ENCODE measurements around the gene CHST1.
A peak's percentile ranks its signal among the peaks of the same experiment; 100 is the strongest.

Gene CHST1

DNA sequence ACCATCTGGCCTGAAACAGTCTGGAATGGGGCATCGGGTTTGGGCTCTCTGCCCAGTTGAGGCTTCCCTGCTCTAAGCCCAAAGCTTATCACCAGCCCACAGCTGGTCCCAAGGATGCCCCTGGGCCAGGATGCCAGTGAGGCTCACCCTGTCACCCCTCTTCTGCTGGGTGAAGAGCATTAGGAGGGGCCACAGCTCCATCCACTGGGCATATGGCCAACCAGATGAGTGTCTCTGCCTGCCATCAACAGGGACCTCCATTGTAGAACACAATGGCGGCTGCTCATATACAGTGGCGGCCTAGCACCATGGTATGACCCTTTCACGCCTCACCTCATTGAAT, 5.6 kb downstream of the CHST1 start:
- DNase-seq (ENCODE audit: low read depth in 2 of 2) = no peak

DNA sequence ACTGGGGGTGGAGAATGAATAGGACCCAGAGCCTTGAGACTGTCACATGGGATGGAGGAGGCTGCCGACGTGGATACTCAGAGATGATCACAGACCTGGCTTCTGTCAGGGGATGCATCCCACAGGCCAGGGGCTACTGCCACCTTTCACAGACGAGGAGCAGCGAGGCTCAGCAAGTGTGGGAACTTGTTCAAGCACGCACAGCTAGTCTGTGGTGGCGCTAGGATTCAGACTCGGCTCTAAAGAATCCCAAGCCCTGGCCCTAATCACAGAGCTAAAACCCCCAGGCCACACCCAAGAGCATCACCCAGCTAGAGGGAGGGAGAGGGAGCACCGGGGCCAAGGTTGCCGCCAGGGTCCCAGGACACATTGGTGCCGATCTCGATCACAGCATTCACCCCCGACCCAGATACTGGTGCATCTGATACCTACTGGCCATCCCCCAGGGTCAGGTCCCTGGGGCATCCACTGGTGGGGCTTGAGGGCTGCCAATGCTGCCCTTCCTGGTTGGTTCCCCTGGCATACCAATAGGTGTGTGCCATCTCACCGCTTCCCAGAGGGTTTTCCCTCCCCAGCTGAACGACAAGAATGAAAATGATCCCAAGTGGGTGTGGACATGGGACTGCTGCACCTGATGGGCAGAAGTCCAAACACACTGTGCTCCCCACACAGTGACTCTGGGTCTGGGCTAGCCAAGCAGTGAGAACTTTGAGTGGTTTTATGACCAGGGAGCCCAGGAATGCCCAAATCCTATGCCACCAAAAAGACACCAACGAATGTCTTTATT, 6.2 kb downstream of the CHST1 start:
- no peak for DNase-seq (ENCODE audit: low read depth in 2 of 2)

DNA sequence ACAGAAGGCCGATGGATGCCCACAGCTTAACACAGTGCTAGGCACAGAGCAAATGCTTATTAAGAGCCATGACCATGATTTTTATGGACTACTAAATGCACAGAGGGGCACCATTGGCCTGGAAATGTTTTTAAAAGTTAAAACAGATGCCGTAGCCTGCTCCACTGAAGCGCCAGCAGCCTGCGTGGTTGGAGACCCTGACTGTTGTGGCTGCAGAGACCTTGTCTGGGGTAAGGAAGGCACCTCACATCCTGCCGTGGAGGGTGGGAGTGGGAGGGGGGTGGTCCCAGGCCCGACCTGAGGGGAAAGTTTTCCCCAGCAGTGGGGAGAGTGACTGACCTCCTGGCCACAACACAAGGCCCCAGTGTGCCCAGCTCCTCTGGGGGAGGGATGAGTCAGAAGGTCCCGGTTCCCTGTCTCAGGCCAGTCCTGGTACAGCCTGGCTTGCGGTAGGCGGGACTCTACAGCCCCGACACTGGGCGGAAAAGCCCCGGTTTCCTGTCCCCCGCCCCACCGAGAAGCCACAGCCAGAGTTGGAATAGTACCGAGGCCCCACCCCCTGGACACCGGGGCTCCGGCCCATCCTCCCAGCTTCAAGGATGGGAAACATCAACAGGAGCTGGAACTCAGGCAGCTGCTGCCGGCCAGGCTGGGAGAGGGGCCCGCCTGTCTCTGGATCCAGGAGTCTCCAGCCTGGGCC, 7.0 kb downstream of the CHST1 start:
- peak in 1 of 2 donors; percentile 19 for DNase-seq (ENCODE audit: low read depth in 2 of 2)

DNA sequence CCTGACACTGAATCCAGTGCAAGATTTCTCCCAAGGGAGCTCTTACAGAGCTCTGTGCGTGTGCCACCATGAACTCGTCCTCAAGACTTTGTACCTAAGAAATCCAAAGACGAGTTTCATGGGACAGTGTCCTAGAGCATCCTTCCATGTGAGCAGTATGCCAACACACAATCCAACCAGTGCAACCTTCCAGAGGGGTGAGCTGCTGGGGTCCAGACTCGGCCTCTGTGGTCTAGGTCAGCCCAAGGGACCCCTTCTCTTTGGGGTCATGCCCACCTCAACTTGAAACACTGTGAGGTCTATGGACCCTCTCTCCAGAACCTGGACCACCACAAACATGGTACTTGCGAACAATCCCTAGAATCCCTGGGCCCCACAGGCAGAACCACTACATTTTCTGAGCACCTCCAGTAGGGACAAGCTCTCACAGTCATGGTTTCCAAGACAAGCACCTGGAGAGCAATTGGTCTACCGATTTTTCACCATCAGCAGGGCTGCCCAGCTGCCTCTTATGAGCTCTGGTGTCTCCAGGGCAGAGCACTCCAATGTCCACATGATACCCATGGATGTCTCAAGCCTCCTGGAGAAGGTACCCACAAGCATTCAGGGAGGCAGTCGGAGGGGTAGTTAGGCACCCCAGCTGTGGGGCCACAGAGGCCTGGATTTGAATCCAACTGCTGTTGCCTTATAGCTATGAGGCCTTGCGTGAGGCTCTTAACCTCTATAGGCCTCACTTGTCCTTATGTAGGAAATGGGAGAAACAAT, 7.7 kb downstream of the CHST1 start:
- DNase-seq (ENCODE audit: low read depth in 2 of 2) = no peak

DNA sequence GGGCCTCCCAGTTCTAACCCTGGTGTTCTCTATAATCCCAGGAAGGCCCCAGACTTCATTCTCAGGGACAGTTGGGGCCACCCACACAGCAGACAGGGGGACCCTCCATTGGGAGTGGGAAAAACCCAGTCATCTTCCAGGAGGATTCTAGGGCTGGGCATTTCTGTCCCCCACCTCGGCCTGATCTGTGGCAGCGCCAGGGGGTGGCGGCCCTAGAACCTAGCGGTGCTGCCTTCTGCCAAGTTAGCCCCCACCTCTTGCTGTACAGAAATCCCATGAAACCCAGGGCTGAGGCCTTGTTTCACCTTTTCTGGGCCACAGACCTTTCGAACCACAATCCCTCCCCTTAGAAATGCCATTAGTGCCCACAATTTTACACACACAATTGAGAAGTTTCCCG, 9.6 kb downstream of the CHST1 start:
- DNase-seq (ENCODE audit: low read depth in 2 of 2) = no peak

DNA sequence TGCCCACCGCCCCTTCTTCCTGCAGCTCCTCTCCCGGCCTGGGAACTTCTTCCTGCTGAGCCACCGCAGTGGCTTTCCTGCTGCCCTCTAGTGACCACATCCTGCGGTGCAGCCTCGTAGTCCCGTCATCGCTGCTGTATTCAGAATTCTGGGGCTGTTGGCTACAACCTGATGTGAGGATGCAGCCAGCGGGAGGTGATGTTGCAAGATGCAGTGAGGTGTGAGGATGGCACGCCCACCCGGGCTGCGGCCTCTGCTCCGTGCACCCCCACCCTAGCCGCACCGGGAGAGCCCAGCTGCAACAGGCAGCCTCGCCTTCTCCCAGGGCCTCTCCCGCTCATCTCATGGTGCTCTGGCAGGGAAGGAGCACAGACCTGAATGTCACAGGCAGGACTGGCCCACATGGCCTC, 10.1 kb downstream of the CHST1 start:
- peak; percentile 32 to 52 for DNase-seq (ENCODE audit: low read depth in 2 of 2)

DNA sequence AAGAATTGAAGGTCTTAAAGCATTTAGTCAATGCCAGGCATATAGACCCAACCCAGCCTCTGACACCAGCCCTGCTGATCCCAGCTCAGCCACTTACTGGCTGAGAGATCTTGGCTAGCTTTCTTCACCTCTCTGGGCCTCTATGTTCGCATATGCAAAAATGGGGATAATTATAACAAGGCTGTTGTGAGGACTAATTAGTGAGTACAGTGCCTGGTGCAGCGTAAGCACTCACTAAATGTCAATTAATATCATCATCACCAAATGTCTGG, 10.5 kb downstream of the CHST1 start:
- DNase-seq (ENCODE audit: low read depth in 2 of 2) = no peak

DNA sequence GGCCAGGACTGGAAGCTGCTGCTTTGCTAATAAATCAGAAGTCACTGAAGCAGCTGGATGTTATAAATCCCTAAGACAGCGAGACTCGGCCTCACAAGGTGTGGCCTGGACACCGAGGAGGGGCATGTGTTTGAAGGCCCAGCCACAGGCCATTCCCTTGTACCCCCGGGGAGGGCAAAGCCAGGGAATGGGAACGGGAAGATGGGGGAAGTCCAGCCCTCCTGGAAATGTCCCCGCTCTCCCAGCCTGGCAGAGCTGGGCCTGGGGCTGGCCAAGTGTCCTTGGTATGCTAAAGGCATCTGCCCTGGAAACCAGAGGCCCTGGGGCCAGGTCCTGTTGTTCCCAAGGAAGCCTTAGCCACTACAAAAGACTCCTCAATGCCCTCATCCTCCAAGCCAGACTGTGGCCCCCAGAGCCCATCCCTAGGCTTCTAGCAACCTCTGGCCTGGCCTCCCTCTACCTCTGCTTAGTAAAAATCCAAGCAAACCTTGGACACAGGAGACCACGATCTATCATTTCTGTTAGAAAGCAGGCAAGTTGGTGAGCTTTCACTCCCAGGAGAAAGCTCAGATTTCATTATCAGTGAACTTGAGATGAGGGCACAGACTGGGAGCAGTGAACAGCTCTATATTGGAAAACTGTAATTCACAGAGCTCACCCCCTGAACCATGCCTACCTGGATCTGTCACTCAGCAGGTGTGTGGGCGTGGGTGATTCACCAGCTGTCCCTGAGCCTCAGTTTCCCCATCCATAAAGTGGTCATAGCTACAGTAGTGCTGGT, 11.0 kb downstream of the CHST1 start:
- DNase-seq (ENCODE audit: low read depth in 2 of 2) = no peak

DNA sequence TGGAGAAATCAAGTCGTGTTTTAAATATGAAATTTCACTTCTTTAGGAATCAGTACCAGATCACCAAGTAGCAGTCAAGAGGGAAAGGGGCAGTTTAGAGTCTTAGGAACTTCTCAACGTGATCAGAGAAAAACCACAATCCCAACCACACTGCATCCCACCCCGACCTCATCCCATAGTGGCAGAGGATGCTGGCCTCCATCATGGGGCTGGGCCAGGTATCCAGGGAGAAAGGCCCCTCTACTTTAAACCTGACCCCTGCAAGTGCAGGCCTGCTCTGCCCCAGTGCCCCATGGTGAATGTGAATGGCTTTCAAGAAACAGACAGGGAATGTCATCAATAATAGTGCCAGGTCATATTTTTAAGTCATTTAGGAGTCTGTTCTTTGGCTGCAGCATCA, 12.1 kb downstream of the CHST1 start:
- no peak for DNase-seq (ENCODE audit: low read depth in 2 of 2)

DNA sequence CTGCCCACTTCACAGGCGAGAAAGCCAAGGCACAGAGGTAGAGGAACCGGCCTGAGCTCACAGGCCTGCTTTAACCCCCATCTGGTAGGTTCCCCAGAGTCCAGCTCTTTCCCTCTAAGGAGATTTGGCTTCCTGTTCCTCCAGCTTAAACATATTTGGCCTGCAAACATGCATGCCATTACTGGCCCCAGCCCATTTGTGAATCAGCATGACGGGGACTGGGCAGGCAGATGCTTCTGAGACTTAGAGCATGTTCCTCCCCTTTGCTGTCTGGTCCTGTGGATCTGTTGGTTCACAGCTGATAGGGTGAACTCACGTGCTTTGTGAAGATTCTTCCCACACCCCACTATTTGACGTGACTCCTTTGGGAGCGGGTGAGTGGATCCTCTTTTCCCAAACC, 12.6 kb downstream of the CHST1 start:
- no peak for DNase-seq (ENCODE audit: low read depth in 2 of 2)

DNA sequence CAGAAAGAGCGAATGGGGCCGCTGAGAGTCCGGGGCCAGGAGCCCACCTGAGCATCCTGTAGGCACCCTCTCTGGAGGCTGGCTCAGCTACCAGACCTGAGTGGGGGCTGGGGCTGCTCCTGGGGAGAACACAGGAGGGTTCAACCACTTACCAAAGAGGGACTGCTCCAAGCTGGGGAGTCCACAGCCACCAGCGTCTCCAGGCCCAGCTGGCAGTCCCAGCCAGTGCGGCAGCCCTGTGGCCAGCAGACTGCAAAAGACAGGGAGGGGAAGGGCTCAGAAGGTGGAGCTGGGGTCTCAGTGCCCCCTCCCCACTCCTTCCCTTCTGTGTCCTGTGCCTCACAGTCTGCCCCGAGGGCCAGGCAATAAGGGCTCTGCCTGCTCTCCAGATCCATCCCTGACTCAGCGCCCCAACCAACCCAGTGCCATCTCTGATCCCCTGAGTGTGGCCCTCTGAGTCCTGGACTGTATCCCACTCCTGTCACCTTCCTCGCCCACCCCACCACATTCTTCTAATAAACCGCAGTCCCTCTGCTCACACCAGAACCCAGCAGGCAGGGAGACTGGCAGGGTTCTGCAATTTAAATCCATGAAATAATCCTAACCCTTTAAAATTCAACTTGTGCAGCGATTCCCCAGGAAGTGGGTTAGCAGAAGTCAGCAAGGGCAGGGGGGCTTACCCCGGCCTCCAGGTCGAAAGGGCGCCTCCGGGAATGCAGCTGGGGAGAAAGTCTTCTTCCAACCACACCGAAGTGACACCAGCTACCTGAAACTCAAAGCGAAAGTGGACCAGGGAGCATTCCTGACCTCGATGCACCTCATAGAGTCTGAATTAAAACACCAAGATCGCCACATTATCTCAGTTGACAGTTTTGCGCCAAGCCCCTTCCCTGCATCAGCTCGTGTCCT, 13.3 kb downstream of the CHST1 start:
- DNase-seq (ENCODE audit: low read depth in 2 of 2) = no peak

DNA sequence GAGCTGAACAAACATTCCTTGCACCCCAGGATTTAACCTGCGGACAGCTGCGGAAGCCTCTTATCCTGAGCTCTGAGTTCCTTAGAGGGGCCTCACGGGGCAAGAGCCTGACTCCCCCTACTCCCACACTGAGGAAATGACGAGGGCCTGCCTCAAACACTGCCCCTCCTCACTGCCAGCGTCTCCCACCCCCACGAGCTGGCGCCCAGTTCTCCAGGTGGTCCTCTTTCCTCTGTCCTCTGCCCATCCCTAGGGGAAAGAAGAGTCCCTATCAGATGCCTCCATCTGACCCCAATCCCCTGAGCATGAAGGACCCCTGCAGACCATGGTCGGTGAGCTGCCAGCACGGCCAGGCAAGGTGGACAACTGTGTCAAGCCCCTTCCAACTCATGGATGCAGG, 14.3 kb downstream of the CHST1 start:
- no peak for DNase-seq (ENCODE audit: low read depth in 2 of 2)

DNA sequence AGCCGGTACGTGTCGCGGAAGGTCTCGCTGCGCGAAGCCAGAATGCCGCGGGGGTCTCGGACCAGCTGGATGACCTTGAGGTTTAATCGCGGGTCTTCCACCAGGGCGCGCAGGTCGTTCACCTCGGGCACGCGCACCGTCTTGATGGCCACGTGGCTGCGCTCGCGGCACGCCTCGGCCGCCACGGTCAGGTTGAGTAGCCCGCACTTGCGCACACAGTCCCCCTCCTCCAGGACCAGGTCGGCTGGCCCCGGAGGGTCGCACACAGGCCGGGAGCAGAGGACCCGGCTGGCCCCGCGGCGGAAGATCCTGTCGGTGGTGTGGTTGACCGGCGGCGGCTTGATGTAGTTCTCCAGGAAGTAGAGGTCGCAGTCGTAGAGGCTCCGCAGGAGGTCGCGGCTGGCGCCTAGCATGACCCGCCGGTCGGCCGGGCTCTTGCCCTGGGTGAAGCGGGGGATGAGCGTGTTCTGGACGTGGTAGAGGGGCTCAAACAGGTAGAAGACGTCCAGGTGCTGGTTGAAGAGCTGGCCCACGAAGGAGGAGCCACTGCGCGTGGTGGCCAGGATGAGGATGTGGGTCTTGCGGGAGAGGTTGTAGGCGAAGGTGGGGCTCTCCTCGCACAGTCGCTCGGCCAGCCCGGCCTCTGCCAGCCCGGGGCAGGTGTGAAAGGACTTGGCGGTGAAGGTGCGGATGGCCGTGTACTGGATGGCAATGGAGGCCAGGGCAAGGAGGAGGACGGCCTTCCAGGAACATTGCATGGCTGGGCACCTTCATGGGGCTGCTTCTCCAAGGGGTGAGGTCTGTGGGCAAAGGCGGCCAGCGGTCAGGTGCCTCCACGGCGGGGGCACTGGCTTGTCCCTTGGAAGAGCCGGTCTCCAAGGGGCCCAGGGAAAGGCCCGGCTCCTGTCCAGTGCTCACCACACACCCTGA, 15.0 kb downstream of the CHST1 start:
- DNase-seq (ENCODE audit: low read depth in 2 of 2) = no peak

DNA sequence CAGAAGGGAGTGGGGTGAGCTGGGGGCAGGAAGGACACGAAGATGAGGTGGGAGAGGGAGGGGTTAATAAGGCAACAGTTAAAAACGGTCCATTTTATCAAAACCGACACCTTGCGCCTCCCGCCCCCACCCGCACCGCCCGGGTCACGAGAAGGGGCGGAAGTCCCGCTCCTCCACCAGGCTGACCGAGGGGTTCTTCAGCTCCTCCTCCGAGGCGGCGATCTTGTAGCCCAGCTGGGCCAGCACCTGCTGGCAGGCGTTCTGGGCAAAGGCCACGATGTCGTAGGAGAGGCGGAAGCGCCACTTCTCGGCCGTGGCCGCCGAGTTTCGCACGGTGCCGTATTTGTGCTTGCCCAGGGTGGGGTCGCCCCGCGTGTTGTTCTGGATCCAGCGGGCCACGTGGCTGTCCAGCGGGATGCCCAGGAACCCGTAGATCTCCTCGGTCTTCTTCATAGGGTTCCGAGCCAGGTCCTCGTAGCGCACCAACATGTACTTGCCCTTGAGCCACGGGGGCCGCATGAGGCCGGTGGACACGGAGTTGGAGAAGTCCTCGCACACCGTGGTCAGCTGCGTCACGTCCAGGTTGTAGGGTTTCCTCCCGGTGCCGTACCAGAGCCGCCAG, 15.8 kb downstream of the CHST1 start:
- no peak for DNase-seq (ENCODE audit: low read depth in 2 of 2)

DNA sequence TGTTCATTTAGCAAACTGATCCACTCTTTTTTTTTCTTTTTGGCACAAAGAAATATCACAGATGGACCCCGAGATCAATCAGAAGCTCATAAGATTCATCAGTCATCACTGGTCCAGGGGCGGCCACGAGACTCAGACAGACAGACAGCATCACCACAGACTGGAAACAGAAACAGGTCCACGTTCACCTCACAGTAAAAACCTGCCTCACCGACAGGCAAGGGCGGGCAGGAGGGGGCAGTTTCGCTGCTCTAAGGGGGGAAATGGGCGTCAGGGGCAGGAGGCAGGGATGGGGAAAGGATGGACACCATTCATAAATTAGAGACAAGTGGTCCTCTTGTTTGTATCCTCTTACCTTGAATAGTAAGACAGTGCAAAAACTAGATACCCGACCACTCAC, 16.5 kb downstream of the CHST1 start:
- DNase-seq (ENCODE audit: low read depth in 2 of 2) = no peak

DNA sequence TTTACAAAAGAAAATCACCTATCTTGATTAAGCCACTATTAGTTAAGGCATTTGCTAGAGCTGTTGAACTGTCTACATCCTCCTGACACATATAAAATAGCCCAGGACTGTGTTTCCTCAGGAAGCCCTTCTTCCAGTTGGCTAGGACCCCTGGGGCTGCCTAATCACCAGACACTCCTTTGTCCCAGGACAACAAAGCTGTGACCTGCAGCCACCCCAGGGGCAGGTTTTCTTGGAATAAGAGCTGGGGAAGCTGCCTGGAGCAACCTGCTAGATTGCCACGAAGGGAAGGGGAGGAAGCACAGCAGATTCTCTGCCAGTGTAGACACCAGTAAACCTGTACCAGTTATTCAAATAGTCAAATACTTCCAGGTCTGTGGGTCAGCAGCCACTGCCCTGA, 17.6 kb downstream of the CHST1 start:
- DNase-seq (ENCODE audit: low read depth in 2 of 2) = no peak

DNA sequence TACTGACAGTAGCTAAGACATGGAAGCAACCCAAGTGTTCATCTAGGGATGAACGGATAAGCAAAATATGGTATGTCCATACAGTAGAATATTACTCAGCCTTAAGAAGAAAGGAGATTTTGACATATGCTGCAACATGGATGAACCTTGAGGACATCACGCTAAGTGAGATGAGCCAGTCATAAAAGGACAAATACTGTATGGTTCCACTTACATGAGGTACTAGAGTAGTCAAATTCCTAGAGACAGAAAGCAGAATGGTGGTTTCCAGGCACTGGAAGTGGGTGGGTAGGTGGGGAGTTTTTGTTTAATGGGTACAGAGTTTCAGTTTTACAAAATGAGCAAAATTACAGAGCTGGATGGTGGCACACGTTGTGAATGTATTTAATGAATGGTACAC, 18.1 kb downstream of the CHST1 start:
- DNase-seq (ENCODE audit: low read depth in 2 of 2) = no peak

DNA sequence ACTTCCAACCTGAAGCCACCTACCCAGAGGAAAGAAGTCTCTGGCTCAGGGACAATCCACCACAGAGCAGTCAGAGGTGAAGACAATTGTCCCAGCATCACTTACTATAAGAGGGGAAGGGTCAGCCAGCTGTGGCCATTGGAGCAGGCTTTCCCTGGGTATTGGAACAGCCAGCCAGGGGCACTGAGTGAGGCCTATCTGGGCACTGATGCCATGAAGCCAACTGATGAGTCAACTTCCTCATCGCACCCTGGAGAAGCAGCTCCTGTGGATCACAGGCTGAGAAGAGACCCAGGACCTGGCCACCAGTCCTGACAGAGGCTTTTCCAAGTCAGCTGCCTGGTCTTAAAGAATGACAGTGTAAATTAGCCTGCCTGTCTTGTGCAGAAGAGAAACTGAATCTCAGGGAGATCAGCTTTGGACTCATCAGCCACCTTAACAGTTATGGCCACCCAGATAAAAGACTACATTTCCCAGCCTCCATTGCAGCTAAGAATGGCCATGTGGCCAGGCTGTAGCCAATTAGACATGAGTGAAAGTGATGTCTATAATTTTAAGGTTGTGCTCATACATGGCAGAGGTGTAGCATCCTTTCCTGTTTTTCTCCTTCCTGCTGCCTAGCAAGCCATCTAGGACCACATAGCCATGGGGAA, 19.0 kb downstream of the CHST1 start:
- DNase-seq (ENCODE audit: low read depth in 2 of 2) = no peak

Data from stimulated activated CD8-positive, alpha-beta memory T cell treated with anti-CD3 and anti-CD28 coated beads, Interleukin-15, amount 100 ng/mL, for 48 hours (primary cell).